ENCODE measurements around the gene ARHGEF33. TPM values are rescaled to one million over a fixed set of nuclear protein-coding genes. Genes with fewer than 3 reads are reported as not detected.

Gene ARHGEF33
- total and polyA plus RNA-seq, 12 donors, result 0.06 to 0.99 (median 0.41) TPM

DNA sequence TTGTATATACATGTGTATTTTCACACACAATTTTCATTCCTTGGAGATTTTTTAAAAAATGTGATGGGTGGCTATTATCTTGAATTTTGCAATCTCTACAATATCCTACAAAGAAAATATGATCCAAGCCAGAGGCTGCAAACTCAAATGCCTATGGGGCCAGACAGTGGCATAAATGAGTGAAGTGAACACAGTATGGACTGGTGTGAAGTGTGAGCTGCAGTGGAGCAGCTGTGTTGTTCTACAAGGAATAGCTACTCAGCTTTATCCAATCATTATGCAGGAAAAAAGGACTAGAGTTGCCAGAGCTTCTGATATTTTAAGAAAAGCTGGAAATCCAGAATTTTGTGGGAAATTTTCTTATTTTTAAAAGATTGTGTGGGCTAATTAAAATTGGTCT lies 62.1 kb downstream of the ARHGEF33 start:
- Histone ChIP-seq H3K4me1 (no peaks in the 10 kb centered on the region), H3K4me3 (no peak overlapping the region), H3K27ac (no peak overlapping the region), H3K9me3 (no peaks in the 10 kb centered on the region), H3K36me3 (no peaks in the 10 kb centered on the region), H3K27me3 (no peaks in the 10 kb centered on the region)
- intact Hi-C loops (cut with DNase I), result no loop called here
- TF ChIP-seq, protein P1, sequence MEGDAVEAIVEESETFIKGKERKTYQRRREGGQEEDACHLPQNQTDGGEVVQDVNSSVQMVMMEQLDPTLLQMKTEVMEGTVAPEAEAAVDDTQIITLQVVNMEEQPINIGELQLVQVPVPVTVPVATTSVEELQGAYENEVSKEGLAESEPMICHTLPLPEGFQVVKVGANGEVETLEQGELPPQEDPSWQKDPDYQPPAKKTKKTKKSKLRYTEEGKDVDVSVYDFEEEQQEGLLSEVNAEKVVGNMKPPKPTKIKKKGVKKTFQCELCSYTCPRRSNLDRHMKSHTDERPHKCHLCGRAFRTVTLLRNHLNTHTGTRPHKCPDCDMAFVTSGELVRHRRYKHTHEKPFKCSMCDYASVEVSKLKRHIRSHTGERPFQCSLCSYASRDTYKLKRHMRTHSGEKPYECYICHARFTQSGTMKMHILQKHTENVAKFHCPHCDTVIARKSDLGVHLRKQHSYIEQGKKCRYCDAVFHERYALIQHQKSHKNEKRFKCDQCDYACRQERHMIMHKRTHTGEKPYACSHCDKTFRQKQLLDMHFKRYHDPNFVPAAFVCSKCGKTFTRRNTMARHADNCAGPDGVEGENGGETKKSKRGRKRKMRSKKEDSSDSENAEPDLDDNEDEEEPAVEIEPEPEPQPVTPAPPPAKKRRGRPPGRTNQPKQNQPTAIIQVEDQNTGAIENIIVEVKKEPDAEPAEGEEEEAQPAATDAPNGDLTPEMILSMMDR (IDR thresholded peaks at IDR 0.05), result no peak
- DNase-seq, result no peak
- ATAC-seq, result no peak

DNA sequence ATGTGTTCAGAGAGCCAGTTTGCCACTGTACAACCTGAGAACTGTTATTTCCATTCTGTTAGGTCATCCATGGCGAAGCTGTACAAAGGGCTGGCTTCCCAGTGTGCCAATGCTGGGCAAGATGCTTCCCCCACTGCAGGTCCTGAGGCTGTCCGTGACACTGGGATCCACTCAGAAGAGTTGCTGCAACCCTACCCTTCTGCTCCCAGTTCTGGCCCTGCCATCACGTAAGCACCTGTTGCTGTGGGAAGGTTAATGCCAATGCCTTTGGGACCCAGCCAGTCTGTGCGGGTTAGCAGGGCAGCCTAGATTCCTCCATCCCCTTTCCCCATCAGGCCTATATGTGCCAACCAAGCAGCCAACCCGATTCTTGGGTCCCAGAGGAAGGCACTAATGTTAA lies 68.3 kb downstream of the ARHGEF33 start:
- Histone ChIP-seq H3K4me3 (no peak overlapping the region), H3K4me1 (peaks cover 0 to 12% (median 8%) of the 10 kb centered on the region in 9 donors), H3K9me3 (no peaks in the 10 kb centered on the region), H3K27me3 (no peaks in the 10 kb centered on the region), H3K36me3 (no peaks in the 10 kb centered on the region), H3K27ac (no peak overlapping the region)
- WGBS, 2 donors, result 95 to 97% methylated on average over 5 of the region's 5 CpGs
- intact Hi-C loops (cut with DNase I), result no loop called here
- ATAC-seq (no peak), DNase-seq (no peak)
- TF ChIP-seq, protein P1 (IDR thresholded peaks at IDR 0.05), result no peak

DNA sequence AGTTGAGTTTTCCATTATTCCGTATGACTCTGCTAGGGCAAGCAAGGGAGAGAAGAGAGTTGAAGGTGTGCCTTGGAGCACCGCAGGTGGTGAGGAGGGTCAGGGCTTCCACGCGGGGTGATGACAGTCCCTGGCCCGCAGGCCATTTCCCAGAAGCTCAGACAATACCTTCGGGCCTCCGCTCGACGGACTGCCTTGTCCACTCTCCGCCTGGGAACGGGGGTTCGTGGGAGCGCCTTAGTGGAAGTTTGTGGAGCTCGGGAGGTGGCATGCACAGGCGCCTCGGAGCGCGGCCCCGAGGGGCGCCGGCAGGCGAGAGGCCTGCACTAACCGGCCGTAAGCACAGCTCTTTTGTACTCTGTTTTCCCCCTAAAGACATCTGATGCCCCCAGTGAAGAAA lies 69.8 kb downstream of the ARHGEF33 start:
- peak overlapping the region in 9 of 10 donors; percentile 21 to 68 (median 57) for H3K4me3 ChIP-seq
- H3K4me1 ChIP-seq, result peaks cover 0 to 12% (median 8%) of the 10 kb centered on the region in 9 donors
- no peaks in the 10 kb centered on the region for H3K36me3 ChIP-seq
- 73 to 81% methylated on average over 24 of the region's 24 CpGs for WGBS, 2 donors
- no peak overlapping the region for H3K27ac ChIP-seq
- H3K27me3 ChIP-seq, result no peaks in the 10 kb centered on the region
- DNase-seq, result no peak
- H3K9me3 ChIP-seq, result no peaks in the 10 kb centered on the region
- TF ChIP-seq, protein P1 (IDR thresholded peaks at IDR 0.05), result no peak
- intact Hi-C loops (cut with DNase I), result no loop called here
- peak in 2 of 8 donors; percentile 2 to 45 for ATAC-seq

DNA sequence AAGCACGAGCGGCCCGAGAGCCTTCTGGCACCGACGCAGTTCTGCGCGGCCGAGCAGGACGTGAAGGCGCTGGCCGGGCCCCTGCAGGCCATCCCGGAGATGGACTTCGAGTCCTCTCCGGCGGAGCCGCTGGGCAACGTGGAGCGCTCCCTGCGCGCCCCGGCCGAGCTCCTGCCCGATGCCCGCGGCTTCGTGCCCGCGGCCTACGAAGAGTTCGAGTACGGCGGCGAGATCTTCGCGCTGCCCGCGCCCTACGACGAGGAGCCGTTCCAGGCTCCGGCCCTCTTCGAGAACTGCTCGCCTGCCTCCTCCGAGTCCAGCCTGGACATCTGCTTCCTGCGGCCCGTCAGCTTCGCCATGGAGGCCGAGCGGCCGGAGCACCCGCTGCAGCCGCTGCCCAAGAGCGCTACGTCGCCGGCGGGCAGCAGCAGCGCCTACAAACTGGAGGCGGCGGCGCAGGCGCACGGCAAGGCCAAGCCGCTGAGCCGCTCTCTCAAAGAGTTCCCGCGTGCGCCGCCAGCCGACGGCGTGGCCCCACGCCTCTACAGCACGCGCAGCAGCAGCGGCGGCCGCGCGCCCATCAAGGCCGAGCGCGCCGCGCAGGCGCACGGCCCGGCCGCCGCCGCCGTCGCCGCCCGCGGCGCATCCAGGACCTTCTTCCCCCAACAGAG lies 70.4 kb downstream of the ARHGEF33 start:
- TF ChIP-seq, protein P1 (IDR thresholded peaks at IDR 0.05), result peak in 3 of 9 donors; percentile 14 to 35 (median 33)
- ATAC-seq (peak; percentile 96 to 99 (median 98)), DNase-seq (peak; percentile 62 to 82)
- whole genome bisulfite sequencing, 2 donors, result 4 to 5% methylated on average over 95 to 97 of the region's 97 CpGs
- Histone ChIP-seq H3K27me3 (no peaks in the 10 kb centered on the region), H3K36me3 (no peaks in the 10 kb centered on the region), H3K4me3 (peak overlapping the region; percentile 21 to 68 (median 55)), H3K27ac (peak overlapping the region in 1 of 10 donors; percentile 60), H3K9me3 (no peaks in the 10 kb centered on the region), H3K4me1 (peaks cover 0 to 12% (median 8%) of the 10 kb centered on the region in 9 donors)
- intact Hi-C loops (cut with DNase I), result no loop called here
